Activated T-helper 1 cell treated with anti-CD3 and anti-CD28 coated beads, Interleukin-12 subunit alpha, Interleukin-12 subunit beta, Interleukin-2, Interleukin-4 antibody, amounts not matched to agents 30 ng/mL and 10 ng/mL and 1 ng/mL, durations not matched to agents 14 hours and 24 hours and 36 hours (primary cell): ENCODE results near the gene CDHR5. TPM values are rescaled to one million over a fixed set of nuclear protein-coding genes. Genes with fewer than 3 reads are reported as not detected.
"Not testable (repeated sequence)": the region's sequence is repeated elsewhere in the genome, so short reads cannot be mapped to it uniquely, and the experiment has no call there.

Experiments
- DNase-seq: peaks from one replicate; pipeline ENCODE4 v3.0.0; 2021; ENCODE audit warnings: low spot score
- H3K27ac Mint-ChIP-seq: one replicate; pipeline ENCODE4 v1.8.0; 2021; ENCODE audit warnings: mild to moderate bottlenecking, mixed read lengths
- H3K27me3 Mint-ChIP-seq: one replicate; pipeline ENCODE4 v1.8.0; 2022; ENCODE audit warnings: mild to moderate bottlenecking, moderate library complexity, mixed read lengths; ENCODE audit not compliant: insufficient read depth
- H3K36me3 Mint-ChIP-seq: one replicate; pipeline ENCODE4 v1.8.0; 2021; ENCODE audit warnings: low read depth, mixed read lengths
- H3K4me1 Mint-ChIP-seq: one replicate; pipeline ENCODE4 v1.8.0; 2021; ENCODE audit warnings: low read depth, mixed read lengths
- H3K4me3 Mint-ChIP-seq: one replicate; pipeline ENCODE4 v1.8.0; 2021; ENCODE audit warnings: mild to moderate bottlenecking, moderate library complexity, mixed read lengths
- H3K9me3 Mint-ChIP-seq: one replicate; pipeline ENCODE4 v1.8.0; 2021; ENCODE audit warnings: mixed read lengths
- intact Hi-C: fragments of 100-400 bp; cut with micrococcal nuclease; formaldehyde crosslinking; loops from one replicate; pipeline ENCODE4 v1.15.1; 2024
- total RNA-seq: library from RNA; stranded (reverse); gene quantifications from 2 replicates; pipeline ENCODE4 v1.2.3, GENCODE V29; 2022

CDHR5 gene
- total RNA-seq, 1 donor from 2014 or later, result not detected

DNA sequence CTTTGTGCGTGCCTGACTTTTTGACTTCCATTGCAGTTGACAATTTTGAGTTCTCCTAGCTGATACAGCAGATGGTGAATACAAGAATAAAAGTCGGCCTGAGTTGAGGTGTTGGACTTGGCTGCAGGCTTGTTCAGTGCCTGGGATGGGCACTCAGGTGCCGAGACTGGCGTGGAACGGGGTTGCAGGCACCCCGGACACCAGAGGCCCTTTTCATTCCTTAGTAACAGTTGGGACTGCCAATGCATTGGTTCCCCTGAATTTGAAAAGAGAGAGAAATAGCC is 47.2 kb downstream of the CDHR5 start:
- DNase-seq, result no peak
- H3K27ac Mint-ChIP-seq, result peak overlapping the region; percentile 59
- peaks cover 14% of the 10 kb centered on the region for H3K36me3 Mint-ChIP-seq
- H3K4me3 Mint-ChIP-seq, result peak overlapping the region; percentile 94
- no peaks in the 10 kb centered on the region for H3K9me3 Mint-ChIP-seq
- H3K27me3 Mint-ChIP-seq, result peaks cover 15% of the 10 kb centered on the region
- intact Hi-C loops, result loop anchor here (5.0 kb wide), 2 partner anchors 310 to 370 kb away; partner anchors contain the start of genes BET1L and RIC8A
- peaks cover 43% of the 10 kb centered on the region for H3K4me1 Mint-ChIP-seq

GRCh38 chr11:576811-577610 is 47.7 kb downstream of the CDHR5 start:
- Mint-ChIP-seq H3K36me3 (peaks cover 14% of the 10 kb centered on the region), H3K4me3 (peak overlapping the region; percentile 94), H3K4me1 (peaks cover 43% of the 10 kb centered on the region), H3K27ac (peak overlapping the region; percentile 59), H3K27me3 (peaks cover 15% of the 10 kb centered on the region), H3K9me3 (no peaks in the 10 kb centered on the region)
- intact Hi-C loops, result loop anchor here (1.0 to 5.0 kb wide), 9 partner anchors 9 to 370 kb away; partner anchors contain the start of genes BET1L, DEAF1, LRRC56 and RIC8A
- DNase-seq, result no peak

DNA sequence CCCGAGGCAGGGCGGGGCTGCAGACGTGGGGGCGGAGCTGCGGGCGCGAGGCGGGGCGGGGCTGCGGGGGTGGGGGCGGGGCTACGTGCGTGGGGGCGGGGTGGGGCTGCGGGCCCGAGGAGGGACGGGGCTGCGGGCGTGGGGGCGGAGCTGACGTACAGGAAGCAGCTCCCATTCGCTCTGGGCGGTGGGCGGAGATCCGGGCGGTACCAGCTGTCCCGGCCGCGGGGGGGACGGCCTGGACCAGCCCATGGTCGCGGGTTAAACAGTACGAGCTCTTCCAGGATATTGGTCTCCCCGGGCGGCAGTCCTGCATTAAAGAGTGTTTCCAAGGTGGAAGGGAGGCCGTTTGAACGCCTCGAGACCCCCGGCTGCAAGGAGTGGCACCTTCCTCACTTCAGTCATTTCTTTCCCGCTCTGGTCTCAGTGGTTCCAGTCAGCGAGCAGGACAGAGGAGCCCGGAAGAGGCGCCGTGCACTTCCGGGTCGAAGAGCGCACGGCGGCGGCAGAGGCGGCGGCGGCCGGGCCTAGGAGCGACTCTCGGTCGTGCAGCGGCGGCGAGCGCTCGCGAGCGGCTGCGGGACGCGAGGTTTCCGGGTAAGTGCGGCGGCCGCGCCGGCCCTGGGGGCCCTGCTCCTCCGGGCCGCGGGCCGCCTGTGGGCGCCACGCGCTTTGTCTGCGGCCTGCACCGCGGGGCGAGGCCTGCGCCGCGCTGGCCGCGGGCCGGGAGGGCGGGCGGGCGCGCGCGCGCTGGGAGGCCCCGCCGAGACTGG is 48.6 kb downstream of the CDHR5 start, which contains the start of gene PHRF1:
Gene PHRF1 (plus strand): TSS at position 475 of the 773 bp plus-strand sequence. CDS start 5,043 bp downstream, outside the sequence.
- H3K27me3 Mint-ChIP-seq, result peaks cover 15% of the 10 kb centered on the region
- peak within 1 kb of the TSS; percentile 94 for H3K4me3 Mint-ChIP-seq
- intact Hi-C loops, result loop anchor here (1.0 to 5.0 kb wide), 11 partner anchors 8 to 369 kb away; partner anchors contain the start of genes BET1L, DEAF1, LMNTD2 and LRRC56
- peak within 1 kb of the TSS; percentile 100 for H3K27ac Mint-ChIP-seq
- peak; percentile 91 for DNase-seq
- peaks cover 6% of the 10 kb centered on the region for H3K36me3 Mint-ChIP-seq
- no peaks in the 10 kb centered on the region for H3K9me3 Mint-ChIP-seq
- peaks cover 41% of the 10 kb centered on the region for H3K4me1 Mint-ChIP-seq

GRCh38 chr11:575313-575995 is 49.3 kb downstream of the CDHR5 start:
- Mint-ChIP-seq H3K27ac (peak overlapping the region; percentile 26), H3K27me3 (peaks cover 15% of the 10 kb centered on the region), H3K4me3 (peak overlapping the region; percentile 83), H3K4me1 (peaks cover 38% of the 10 kb centered on the region), H3K9me3 (no peaks in the 10 kb centered on the region), H3K36me3 (peaks cover 4% of the 10 kb centered on the region)
- DNase-seq, result no peak
- intact Hi-C loops, result loop anchor here (1.0 to 5.0 kb wide), 4 partner anchors 15 to 368 kb away; partner anchors contain the start of genes BET1L, LMNTD2, RASSF7 and RIC8A

DNA sequence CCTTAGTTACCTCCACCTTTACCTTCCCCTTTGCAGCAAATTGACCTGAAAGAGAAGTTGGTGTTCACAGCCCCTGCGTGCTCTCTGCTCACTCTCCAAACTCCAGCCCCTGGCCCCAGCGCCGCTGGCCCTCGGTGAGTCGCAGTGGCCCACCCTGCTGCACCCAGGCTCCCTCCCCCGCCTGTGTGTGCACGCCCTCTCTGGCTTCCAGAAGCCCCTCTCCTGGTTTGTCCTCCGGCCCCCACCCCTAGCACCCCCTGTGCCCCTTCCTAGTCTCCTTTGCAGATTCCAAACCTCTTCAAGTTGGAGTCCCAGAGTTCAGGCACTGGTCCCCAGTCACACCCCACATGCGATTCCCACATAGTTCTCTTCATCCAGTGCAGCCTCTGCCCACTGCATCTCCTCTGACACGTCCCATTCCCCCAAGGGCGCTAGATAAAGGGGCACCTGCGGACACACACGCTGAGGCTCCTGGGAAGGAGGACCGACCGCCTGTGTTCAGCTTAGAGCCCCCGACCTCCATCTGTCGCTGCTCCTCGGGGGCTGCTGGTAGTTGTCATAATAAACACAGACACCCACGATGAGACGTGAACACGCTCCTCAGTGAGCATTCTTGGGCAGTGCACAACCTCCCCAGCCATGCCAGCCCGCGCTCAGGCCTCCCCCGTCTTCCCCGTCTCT is 50.0 kb downstream of the CDHR5 start:
- peak overlapping the region; percentile 26 for H3K27ac Mint-ChIP-seq
- no peaks in the 10 kb centered on the region for H3K9me3 Mint-ChIP-seq
- H3K27me3 Mint-ChIP-seq, result peaks cover 15% of the 10 kb centered on the region
- peak overlapping the region; percentile 83 for H3K4me3 Mint-ChIP-seq
- H3K4me1 Mint-ChIP-seq, result peaks cover 36% of the 10 kb centered on the region
- intact Hi-C loops, result loop anchor here (1.0 to 5.0 kb wide), 4 partner anchors 14 to 367 kb away; partner anchors contain the start of genes BET1L, LMNTD2, RASSF7 and RIC8A
- peaks cover 4% of the 10 kb centered on the region for H3K36me3 Mint-ChIP-seq
- DNase-seq, result no peak

- H3K9me3 Mint-ChIP-seq, H3K27ac Mint-ChIP-seq: not testable (repeated sequence)
- intact Hi-C loops, result loop anchor here (2.0 kb wide), 1 partner anchor 167 kb away; no protein-coding TSS in a partner anchor
These were observed 50.7 kb downstream of the CDHR5 start for GRCh38 chr11:574031-574570.

DNA sequence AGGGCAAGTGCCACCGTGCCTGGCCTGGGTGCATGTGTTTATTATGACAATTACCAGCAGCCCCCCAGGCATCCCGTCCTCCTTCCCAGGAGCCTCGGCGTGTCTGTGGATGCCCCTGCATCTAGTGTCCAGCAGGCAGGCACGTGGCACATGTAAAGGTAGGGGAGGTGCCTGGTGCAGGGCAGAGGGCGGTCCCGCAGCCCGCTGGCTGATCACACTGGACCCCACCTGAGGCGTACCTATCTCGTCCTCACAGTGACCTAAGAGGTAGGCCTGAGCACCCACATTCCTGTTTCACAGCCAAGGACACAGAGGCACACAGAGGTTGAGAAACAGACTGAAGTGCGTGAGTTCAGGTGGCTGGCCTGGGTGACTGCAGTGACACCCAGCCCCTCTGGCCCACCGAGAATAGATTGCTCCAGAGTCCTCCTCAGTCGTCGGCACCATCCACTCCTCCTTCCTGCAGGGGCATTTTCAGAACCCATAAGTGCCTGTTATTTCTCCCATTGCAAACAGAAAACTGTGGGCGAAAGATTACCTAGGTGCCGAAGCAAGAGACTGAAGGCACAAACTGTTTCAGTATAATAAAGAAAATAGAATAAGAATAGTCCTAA is 51.5 kb downstream of the CDHR5 start:
- H3K27me3 Mint-ChIP-seq, result peaks cover 15% of the 10 kb centered on the region
- DNase-seq, result no peak
- peaks cover 23% of the 10 kb centered on the region for H3K4me1 Mint-ChIP-seq
- H3K27ac Mint-ChIP-seq, result no peak overlapping the region
- H3K4me3 Mint-ChIP-seq, result no peak overlapping the region
- peaks cover 4% of the 10 kb centered on the region for H3K36me3 Mint-ChIP-seq
- H3K9me3 Mint-ChIP-seq, result no peaks in the 10 kb centered on the region
- intact Hi-C loops, result no loop called here

More at GRCh38 chr11:574031-574570, 50.7 kb downstream of the CDHR5 start:
- peaks cover 15% of the 10 kb centered on the region for H3K27me3 Mint-ChIP-seq
- DNase-seq, H3K36me3 Mint-ChIP-seq: not testable (repeated sequence)
- H3K4me1 Mint-ChIP-seq, result peaks cover 29% of the 10 kb centered on the region
- H3K4me3 Mint-ChIP-seq, result peak overlapping the region; percentile 83

GRCh38 chr11:571802-572185 is 53.0 kb downstream of the CDHR5 start:
- Mint-ChIP-seq H3K4me1 (peaks cover 23% of the 10 kb centered on the region), H3K36me3 (no peaks in the 10 kb centered on the region), H3K27ac (no peak overlapping the region), H3K4me3 (no peak overlapping the region), H3K9me3 (no peaks in the 10 kb centered on the region), H3K27me3 (peaks cover 15% of the 10 kb centered on the region)
- intact Hi-C loops, result no loop called here
- no peak for DNase-seq

DNA sequence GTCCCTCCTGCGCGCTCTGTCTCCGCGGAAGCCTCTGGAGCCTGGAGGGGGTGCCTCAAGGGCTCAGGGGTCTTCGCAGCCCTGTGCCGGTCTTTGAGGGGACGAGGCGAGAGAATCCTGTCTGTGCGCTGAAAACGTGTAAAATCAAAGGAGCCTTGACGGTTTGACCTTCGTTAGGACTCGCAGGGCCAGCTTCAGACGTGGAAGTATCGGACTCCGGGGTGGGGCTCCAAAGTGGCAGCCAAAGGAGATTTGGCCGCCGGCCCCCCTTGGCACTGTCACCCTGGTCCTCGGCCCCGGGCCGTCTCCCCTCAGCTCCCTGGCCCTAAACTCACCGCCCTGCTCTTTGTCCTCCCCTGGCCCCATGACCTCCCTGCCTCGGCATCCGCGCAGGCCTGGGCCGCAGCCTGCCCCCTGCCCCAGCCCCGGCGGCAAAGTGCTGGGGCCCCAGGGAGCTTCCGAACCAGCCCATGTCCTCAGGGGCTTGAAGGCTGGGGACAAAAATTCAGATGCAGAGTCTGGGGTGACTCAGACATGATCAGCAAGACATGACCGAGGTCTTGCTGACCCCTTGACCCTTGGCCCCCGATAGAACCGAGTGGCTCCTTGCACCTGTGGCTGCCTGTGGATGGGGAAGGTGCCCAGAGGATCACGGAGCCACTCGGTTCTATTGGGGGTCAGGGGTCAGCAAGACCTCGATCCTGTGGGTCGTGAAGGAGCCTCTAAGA is 55.4 kb downstream of the CDHR5 start:
- Mint-ChIP-seq H3K36me3 (peaks cover 2% of the 10 kb centered on the region), H3K4me3 (peak overlapping the region; percentile 79), H3K4me1 (peaks cover 16% of the 10 kb centered on the region), H3K9me3 (no peaks in the 10 kb centered on the region), H3K27me3 (peaks cover 6% of the 10 kb centered on the region), H3K27ac (peak overlapping the region; percentile 55)
- no peak for DNase-seq
- intact Hi-C loops, result loop anchor here (2.0 kb wide), 4 partner anchors 33 to 227 kb away; partner anchors contain the start of genes LRRC56 and RNH1

DNA sequence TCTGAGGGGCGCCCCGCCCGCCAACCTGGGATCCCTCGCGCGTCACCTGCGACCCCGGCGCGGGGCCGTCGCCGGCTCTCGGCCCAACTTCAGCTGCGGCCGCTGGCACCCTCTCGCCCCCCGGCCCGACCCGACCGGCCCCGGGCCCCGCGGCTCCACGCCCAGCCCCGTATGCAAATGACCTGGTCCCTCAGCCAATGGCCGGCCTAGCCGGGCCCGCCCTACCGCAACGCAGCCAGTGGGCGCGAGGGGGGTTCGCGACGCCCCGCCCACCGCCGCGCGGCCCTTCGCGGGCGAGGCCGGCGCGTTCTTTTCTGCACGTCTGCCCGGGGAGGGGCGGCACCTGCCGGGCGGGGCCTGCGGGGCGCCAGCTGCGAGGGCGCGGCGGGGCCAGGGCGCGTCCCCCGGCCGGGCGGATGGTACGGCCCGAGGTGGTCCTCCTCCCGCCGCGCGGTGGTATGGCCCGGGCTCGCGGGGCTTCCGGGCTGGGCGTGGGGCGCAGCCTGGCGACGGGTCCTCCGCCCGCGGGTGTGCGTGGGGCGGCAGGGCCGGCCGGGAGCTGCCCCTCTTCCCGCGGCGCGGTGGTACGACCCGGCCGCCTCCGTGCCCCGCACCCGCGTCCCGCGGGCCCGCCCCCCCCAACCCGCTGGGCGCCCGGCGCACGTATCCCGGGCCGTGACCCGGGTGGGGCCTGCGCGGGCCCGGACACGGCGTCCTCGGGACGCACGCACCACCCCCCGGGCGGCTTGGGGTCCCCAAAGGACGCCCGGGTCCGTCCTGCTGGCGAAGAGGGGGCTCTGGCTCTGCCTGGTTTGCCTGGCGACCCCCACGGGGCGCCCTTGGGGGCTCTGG is 56.2 kb downstream of the CDHR5 start:
- H3K9me3 Mint-ChIP-seq, result no peaks in the 10 kb centered on the region
- H3K4me1 Mint-ChIP-seq, result peaks cover 15% of the 10 kb centered on the region
- peak overlapping the region; percentile 79 for H3K4me3 Mint-ChIP-seq
- DNase-seq, result peak; percentile 97
- H3K27ac Mint-ChIP-seq, result no peak overlapping the region
- intact Hi-C loops, result loop anchor here (1.0 to 2.0 kb wide), 7 partner anchors 8 to 228 kb away; partner anchors contain the start of genes DEAF1, LMNTD2, LRRC56 and PHRF1
- H3K36me3 Mint-ChIP-seq, result peaks cover 6% of the 10 kb centered on the region
- H3K27me3 Mint-ChIP-seq, result peaks cover 2% of the 10 kb centered on the region
